Measurements from ENCODE around the gene LMO3. TPM values are rescaled to one million over a fixed set of nuclear protein-coding genes. Genes with fewer than 3 reads are reported as not detected.

Gene LMO3
- total RNA-seq, 1 donor from 2014 or later, result 1.5 TPM

- Histone ChIP-seq H3K4me3 (no peak overlapping the region), H3K27me3 (ENCODE audit: low read depth) (peaks cover 21% of the 10 kb centered on the region), H3K27ac (replicated peaks) (no peak overlapping the region), H3K36me3 (no peaks in the 10 kb centered on the region), H3K4me1 (peaks cover 4% of the 10 kb centered on the region), H3K9me3 (replicated peaks) (no peaks in the 10 kb centered on the region)
- DNase-seq, result no peak
- intact Hi-C loops (cut with micrococcal nuclease), result no loop called here
- no peak for TF ChIP-seq CTCF (IDR thresholded peaks at IDR 0.05; ENCODE audit: borderline replicate concordance)
Observed at GRCh38 chr12:16600525-16600924, 5.4 kb downstream of the LMO3 start.

- no peaks in the 10 kb centered on the region for H3K9me3 ChIP-seq (replicated peaks)
- no peak for DNase-seq
- no peak for TF ChIP-seq CTCF (IDR thresholded peaks at IDR 0.05; ENCODE audit: borderline replicate concordance)
- H3K27ac ChIP-seq (replicated peaks), result no peak overlapping the region
- no peaks in the 10 kb centered on the region for H3K4me1 ChIP-seq
- peaks cover 9% of the 10 kb centered on the region for H3K27me3 ChIP-seq (ENCODE audit: low read depth)
- H3K4me3 ChIP-seq, result no peak overlapping the region
- intact Hi-C loops (cut with micrococcal nuclease), result no loop called here
- no peaks in the 10 kb centered on the region for H3K36me3 ChIP-seq
Observed at GRCh38 chr12:16599081-16599480, 6.9 kb downstream of the LMO3 start.

GRCh38 chr12:16594797-16595196 lies 11.2 kb downstream of the LMO3 start:
- H3K27ac ChIP-seq (replicated peaks), result no peak overlapping the region
- no peaks in the 10 kb centered on the region for H3K27me3 ChIP-seq (ENCODE audit: low read depth)
- no peaks in the 10 kb centered on the region for H3K4me1 ChIP-seq
- no peaks in the 10 kb centered on the region for H3K9me3 ChIP-seq (replicated peaks)
- H3K36me3 ChIP-seq, result no peaks in the 10 kb centered on the region
- TF ChIP-seq CTCF (IDR thresholded peaks at IDR 0.05; ENCODE audit: borderline replicate concordance), result no peak
- no peak overlapping the region for H3K4me3 ChIP-seq
- no peak for DNase-seq
- intact Hi-C loops (cut with micrococcal nuclease), result no loop called here

GRCh38 chr12:16593546-16593945 lies 12.4 kb downstream of the LMO3 start:
- no peak for TF ChIP-seq CTCF (IDR thresholded peaks at IDR 0.05; ENCODE audit: borderline replicate concordance)
- no peaks in the 10 kb centered on the region for H3K27me3 ChIP-seq (ENCODE audit: low read depth)
- DNase-seq, result no peak
- H3K9me3 ChIP-seq (replicated peaks), result no peaks in the 10 kb centered on the region
- no peak overlapping the region for H3K4me3 ChIP-seq
- H3K36me3 ChIP-seq, result no peaks in the 10 kb centered on the region
- intact Hi-C loops (cut with micrococcal nuclease), result no loop called here
- H3K27ac ChIP-seq (replicated peaks), result no peak overlapping the region
- H3K4me1 ChIP-seq, result no peaks in the 10 kb centered on the region

GRCh38 chr12:16590645-16591044 lies 15.3 kb downstream of the LMO3 start:
- Histone ChIP-seq H3K4me1 (no peaks in the 10 kb centered on the region), H3K27ac (replicated peaks) (no peak overlapping the region), H3K4me3 (no peak overlapping the region), H3K36me3 (no peaks in the 10 kb centered on the region), H3K27me3 (ENCODE audit: low read depth) (no peaks in the 10 kb centered on the region), H3K9me3 (replicated peaks) (no peaks in the 10 kb centered on the region)
- no peak for DNase-seq
- intact Hi-C loops (cut with micrococcal nuclease), result no loop called here
- TF ChIP-seq CTCF (IDR thresholded peaks at IDR 0.05; ENCODE audit: borderline replicate concordance), result no peak

GRCh38 chr12:16588812-16589211 lies 17.1 kb downstream of the LMO3 start:
- intact Hi-C loops (cut with micrococcal nuclease), result no loop called here
- DNase-seq, result no peak
- H3K4me1 ChIP-seq, result no peaks in the 10 kb centered on the region

More at GRCh38 chr12:16588812-16589211, 17.1 kb downstream of the LMO3 start:
- Histone ChIP-seq H3K36me3 (no peaks in the 10 kb centered on the region), H3K9me3 (replicated peaks) (no peaks in the 10 kb centered on the region), H3K4me3 (no peak overlapping the region), H3K27ac (replicated peaks) (no peak overlapping the region), H3K27me3 (ENCODE audit: low read depth) (no peaks in the 10 kb centered on the region)
- no peak for TF ChIP-seq CTCF (IDR thresholded peaks at IDR 0.05; ENCODE audit: borderline replicate concordance)

Data from left ventricle myocardium inferior (tissue), 1 donor.